Measurements from ENCODE around the gene CLTCL1.

DNA sequence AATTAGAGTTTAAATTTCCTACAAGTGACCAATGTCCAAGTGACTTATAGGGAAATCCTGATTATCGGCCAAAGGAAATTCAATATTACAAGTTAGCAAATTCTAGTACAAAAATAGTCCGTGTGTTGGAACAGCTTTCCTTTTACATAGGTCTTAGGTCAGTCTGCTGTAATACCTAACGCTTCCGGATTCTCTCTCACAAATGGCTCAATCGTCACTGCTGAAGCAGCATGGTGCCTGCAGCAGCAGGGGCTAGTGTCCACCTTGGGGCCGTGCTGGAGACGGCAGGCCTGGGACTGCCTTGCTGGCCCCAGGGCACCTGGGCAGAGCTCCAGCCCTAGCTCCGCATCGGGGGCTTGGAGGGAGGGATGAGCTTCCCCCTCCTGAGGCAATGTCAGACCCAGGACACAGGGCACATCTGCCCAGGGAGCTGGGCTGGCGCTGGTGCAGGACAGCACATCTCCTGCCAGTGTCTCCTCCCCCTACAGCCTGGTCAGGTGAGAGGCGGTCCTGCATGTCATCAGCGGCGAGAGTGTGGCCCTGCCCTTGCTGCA lies 39.4 kb upstream of the CLTCL1 start:
- TF ChIP-seq, protein P1, sequence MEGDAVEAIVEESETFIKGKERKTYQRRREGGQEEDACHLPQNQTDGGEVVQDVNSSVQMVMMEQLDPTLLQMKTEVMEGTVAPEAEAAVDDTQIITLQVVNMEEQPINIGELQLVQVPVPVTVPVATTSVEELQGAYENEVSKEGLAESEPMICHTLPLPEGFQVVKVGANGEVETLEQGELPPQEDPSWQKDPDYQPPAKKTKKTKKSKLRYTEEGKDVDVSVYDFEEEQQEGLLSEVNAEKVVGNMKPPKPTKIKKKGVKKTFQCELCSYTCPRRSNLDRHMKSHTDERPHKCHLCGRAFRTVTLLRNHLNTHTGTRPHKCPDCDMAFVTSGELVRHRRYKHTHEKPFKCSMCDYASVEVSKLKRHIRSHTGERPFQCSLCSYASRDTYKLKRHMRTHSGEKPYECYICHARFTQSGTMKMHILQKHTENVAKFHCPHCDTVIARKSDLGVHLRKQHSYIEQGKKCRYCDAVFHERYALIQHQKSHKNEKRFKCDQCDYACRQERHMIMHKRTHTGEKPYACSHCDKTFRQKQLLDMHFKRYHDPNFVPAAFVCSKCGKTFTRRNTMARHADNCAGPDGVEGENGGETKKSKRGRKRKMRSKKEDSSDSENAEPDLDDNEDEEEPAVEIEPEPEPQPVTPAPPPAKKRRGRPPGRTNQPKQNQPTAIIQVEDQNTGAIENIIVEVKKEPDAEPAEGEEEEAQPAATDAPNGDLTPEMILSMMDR (optimal IDR thresholded peaks at IDR 0.05 in 1 of 3, IDR thresholded peaks at IDR 0.05 in 1 of 3, conservative IDR thresholded peaks at IDR 0.05 in 1 of 3; ENCODE audit: extremely low read depth in 1 of 3, insufficient read depth in 2 of 3, low read length in 3 of 3), result no peak
- no peak for TF ChIP-seq EZH2 (IDR thresholded peaks at IDR 0.05; ENCODE audit: low read length)
